GM19240 (cell line): Measurements from ENCODE around the gene CDK2AP2.
"Not testable (repeated sequence)": the region's sequence is repeated elsewhere in the genome, so short reads cannot be mapped to it uniquely, and the experiment has no call there.

Experiments
- DNase-seq: peaks from one replicate; pipeline ENCODE4 v3.0.0; 2011; ENCODE audit warnings: low spot score; ENCODE audit not compliant: insufficient read length

The CDK2AP2 gene

GRCh38 chr11:67489885-67490726 is 17.9 kb downstream of the CDK2AP2 start:
- DNase-seq: no peak

DNA sequence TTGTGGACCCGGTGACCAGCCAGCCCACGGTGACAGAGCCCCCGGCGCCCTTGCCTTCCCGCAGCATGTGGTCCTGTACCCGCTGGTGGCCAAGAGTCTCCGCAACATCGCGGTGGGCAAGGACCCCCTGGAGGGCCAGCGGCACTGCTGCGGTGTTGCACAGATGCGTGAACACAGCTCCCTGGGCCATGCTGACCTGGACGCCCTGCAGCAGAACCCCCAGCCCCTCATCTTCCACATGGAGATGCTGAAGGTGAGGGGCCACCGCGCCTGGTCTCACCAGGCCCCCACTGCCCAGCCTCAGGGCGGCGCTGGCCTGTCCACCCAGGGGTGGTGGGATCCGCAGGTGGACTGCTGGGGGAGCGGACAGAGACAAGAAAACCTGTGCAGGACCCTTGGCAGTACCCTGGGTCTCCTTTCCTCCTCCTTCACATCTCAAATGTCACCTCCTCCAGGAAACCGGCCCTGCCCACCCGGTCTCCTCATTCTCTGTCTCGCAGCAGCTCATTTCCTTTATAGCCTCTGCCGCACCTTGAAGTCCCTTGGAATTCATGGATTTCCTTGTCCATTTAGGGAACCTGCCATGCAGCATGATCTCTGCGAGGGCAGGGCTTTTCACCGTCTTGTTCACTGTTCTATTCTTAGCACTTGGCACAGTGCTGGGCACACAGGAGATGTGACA is 18.6 kb downstream of the CDK2AP2 start:
- DNase-seq: no peak

DNA sequence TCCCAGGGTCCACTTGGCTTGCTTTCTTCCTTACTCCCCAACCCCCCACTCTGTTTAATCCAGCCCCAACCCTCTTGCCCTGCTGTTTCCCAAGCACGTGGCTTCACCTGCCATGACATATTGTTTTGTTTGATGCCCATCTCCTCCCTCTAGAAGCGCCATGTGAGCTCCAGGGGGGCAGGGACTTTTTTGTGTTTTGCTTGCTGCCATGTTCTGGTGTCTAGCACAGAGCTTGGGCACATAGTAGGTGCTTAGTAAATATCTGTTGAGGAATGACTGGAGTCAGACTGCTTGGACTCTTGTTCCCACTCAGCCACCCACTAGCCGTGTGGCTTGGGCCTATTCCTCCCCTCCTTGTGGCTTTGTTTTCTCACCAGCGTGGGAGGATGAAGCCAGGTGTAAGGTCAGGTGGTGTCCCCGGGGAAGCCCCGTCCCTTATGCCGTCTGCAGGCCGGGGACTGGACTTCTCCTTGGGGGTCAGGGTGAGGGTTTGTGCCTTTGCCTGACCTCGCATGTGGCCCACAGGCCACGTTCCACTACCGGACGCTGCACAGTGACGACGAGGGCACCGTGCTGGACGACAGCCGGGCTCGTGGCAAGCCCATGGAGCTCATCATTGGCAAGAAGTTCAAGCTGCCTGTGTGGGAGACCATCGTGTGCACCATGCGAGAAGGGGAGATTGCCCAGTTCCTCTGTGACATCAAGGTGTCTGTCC is 21.3 kb downstream of the CDK2AP2 start:
- DNase-seq: peak; percentile 86

DNA sequence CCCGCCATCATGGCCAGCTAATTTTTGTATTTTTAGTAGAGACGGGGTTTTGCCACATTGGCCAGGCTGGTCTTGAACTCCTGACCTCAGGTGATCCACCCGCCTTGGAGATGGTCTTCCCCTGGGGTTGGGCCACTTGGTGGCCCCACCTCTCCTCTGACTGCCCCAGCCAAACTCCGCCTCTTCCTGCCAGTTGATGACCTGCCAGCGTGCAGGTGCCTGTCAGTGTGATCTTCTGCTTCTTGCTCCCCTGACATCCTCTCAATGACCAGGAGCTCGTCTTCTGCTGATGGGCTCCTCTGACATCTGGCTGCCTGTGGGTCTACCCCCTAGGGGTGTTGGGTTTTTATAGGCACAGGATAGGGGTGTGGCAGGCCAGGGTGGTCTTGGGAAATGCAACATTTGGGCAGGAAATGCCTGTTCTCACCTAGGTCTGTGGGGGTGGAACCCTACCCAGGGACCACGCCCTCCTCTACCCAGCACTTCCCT is 22.0 kb downstream of the CDK2AP2 start:
- DNase-seq: not testable (repeated sequence)

GRCh38 chr11:67484847-67485311 is 23.1 kb downstream of the CDK2AP2 start:
- DNase-seq: no peak

DNA sequence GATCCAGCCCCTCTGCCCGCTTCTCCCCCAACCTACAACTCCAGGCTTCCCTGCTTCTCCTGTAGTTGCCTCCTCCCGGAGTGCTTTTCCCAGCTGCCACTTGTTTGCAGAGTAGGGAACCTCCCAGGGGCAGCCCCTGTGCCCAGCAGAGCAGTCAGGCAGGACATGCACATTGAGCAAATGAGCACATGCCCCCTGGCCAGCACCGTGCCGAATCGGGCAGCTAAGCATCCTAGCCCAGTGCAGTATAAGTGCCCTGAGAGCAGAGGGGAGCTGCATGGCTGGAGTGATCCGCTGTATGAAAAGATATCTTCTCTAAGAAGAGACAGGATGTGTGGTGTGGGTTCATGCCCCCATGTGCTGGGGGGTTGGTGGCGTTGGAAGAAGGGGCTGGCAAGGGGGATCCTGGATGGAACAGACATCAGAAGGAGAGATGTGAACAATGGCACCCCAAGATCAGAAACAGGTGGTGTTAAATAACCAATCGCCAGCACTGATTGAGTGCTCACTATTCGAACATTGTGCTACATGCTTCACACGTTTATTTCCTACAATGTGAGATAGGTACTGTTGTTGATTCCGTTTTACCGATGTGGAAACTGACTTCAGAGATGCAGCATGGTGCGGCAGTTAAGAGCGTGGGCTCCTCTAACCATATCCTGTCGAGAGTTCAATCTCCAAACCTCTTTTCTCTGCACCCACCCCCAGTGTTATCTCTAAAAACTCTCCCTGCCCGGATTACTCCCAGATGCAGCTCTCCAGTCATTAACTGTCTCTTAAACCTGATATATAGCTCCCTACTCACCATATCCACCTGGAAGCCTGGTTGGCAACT is 23.9 kb downstream of the CDK2AP2 start:
- no peak for DNase-seq

- DNase-seq: peak; percentile 99
These were observed 24.8 kb downstream of the CDK2AP2 start, which contains the start of gene AIP for GRCh38 chr11:67482827-67483798. AIP (plus strand) TSS chr11:67483026; CDS start chr11:67483159, 133 bp downstream.

DNA sequence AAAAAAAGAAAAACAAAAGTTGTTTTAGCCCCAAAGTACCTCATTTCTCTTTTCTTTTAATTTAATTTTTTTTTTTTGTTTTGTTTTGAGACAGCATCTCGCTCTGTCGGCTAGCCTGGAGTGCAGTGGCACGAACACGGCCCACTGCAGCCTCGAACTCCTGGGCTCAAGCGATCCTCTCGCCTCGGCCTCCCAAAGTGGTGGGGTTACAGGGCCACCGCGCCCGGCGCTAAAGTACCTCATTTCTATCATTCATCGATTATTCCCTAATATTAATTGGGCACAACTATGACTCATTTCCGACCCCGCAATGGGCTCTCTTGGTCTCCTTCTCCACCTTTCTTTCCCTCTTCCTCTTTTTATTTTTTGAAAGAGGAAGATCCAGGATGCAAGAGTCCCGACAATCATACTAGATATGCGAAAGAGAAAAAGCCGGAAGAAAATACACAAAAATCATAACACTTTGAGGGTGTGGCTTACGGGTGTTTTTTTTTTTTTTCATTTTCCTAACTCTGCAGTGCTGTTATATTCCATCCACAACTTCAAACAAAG is 25.6 kb downstream of the CDK2AP2 start:
- DNase-seq: no peak

GRCh38 chr11:67477344-67478050 is 30.5 kb downstream of the CDK2AP2 start:
- not testable (repeated sequence) for DNase-seq

DNA sequence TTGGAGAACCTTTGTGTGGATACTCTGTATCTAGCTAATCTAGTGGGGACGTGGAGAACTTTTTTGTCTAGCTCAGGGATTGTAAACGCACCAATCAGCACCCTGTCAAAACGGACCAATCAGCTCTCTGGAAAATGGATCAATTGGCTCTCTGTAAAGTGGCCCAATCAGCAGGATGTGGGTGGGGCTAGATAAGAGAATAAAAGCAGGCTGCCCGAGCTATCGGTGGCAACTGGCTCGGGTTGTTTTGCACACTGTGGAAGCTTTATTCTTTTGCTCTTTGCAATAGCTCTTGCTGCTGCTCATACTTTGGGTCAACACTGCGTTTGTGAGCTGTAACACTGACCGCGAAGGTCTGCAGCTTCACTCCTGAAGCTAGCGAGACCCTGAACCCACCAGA is 31.3 kb downstream of the CDK2AP2 start:
- DNase-seq: not testable (repeated sequence)

- DNase-seq: no peak
These were observed 35.1 kb downstream of the CDK2AP2 start for GRCh38 chr11:67472882-67473281.

- DNase-seq: no peak
These were observed 37.5 kb downstream of the CDK2AP2 start for GRCh38 chr11:67470337-67471002.

- DNase-seq: no peak
These were observed 38.5 kb downstream of the CDK2AP2 start for GRCh38 chr11:67469508-67469811.

GRCh38 chr11:67468759-67469507 is 39.0 kb downstream of the CDK2AP2 start, which contains the start of gene TMEM134:
TMEM134 (minus strand) TSS chr11:67469251; CDS start chr11:67469192, 59 bp downstream.
- DNase-seq: peak; percentile 92

DNA sequence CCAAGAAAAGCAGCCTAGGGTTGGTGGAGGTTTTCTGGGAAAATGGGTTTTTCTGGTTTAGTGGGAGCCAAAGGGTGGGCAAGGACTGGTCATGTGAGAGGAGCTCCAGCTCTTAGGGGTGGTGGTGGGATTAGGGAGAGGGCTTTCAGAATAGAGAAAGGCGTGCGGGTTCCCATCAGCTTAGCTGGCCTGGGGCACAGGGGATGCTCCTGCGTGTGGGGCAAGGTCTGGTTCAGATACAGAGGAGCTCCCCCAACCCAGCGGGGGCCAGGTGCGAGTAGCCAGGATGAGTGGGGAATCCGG is 39.6 kb downstream of the CDK2AP2 start:
- no peak for DNase-seq

GRCh38 chr11:67468056-67468455 is 39.9 kb downstream of the CDK2AP2 start:
- DNase-seq: no peak

GRCh38 chr11:67466962-67467771 is 40.8 kb downstream of the CDK2AP2 start:
- DNase-seq: no peak
